ENCODE data around the gene CDIP1.

The CDIP1 gene

GRCh38 chr16:4564661-4565267, 26.2 kb upstream of the CDIP1 start:
- H2AFZ ChIP-seq (ENCODE audit: low read length): no peak overlapping the region
- H3K9me2 ChIP-seq (replicated peaks; ENCODE audit: low read depth, low read length): no peaks in the 10 kb centered on the region
- TF ChIP-seq CTCF (conservative IDR thresholded peaks at IDR 0.05; ENCODE audit: low read length): no peak
- no peak for TF ChIP-seq EZH2phosphoT487 (IDR thresholded peaks at IDR 0.05; ENCODE audit: borderline replicate concordance)
- H3K27me3 ChIP-seq (ENCODE audit: insufficient read depth, low read length, poor library complexity, severe bottlenecking): no peaks in the 10 kb centered on the region
- H3K9me3 ChIP-seq (ENCODE audit: insufficient read depth, low read depth, low read length): no peaks in the 10 kb centered on the region
- no peaks in the 10 kb centered on the region for H3F3A ChIP-seq (ENCODE audit: low read depth)
- H3K9ac ChIP-seq (ENCODE audit: low read depth, low read length, poor library complexity, severe bottlenecking): no peak overlapping the region
- H3K36me3 ChIP-seq (ENCODE audit: insufficient read depth, low read length): no peaks in the 10 kb centered on the region
- H3K4me3 ChIP-seq (ENCODE audit: low read length, poor library complexity, severe bottlenecking): no peak overlapping the region
- no peaks in the 10 kb centered on the region for H3K4me1 ChIP-seq (ENCODE audit: insufficient read depth, low read length, poor library complexity, severe bottlenecking)
- no peaks in the 10 kb centered on the region for H3K79me2 ChIP-seq (ENCODE audit: insufficient read depth, low read length)
- no peaks in the 10 kb centered on the region for H4K20me1 ChIP-seq (ENCODE audit: insufficient read depth, low read length, poor library complexity, severe bottlenecking)
- no peak overlapping the region for H3K4me2 ChIP-seq (ENCODE audit: low read depth, low read length, poor library complexity, severe bottlenecking)

GRCh38 chr16:4561596-4561995, 23.0 kb upstream of the CDIP1 start:
- no peaks in the 10 kb centered on the region for H3K4me1 ChIP-seq (ENCODE audit: insufficient read depth, low read length, poor library complexity, severe bottlenecking)
- H4K20me1 ChIP-seq (ENCODE audit: insufficient read depth, low read length, poor library complexity, severe bottlenecking): no peaks in the 10 kb centered on the region
- H3K9ac ChIP-seq (ENCODE audit: low read depth, low read length, poor library complexity, severe bottlenecking): no peak overlapping the region
- no peaks in the 10 kb centered on the region for H3K36me3 ChIP-seq (ENCODE audit: insufficient read depth, low read length)
- no peaks in the 10 kb centered on the region for H3F3A ChIP-seq (ENCODE audit: low read depth)
- H3K9me3 ChIP-seq (ENCODE audit: insufficient read depth, low read depth, low read length): no peaks in the 10 kb centered on the region
- no peaks in the 10 kb centered on the region for H3K79me2 ChIP-seq (ENCODE audit: insufficient read depth, low read length)
- H3K27me3 ChIP-seq (ENCODE audit: insufficient read depth, low read length, poor library complexity, severe bottlenecking): no peaks in the 10 kb centered on the region
- H3K4me3 ChIP-seq (ENCODE audit: low read length, poor library complexity, severe bottlenecking): no peak overlapping the region
- H2AFZ ChIP-seq (ENCODE audit: low read length): no peak overlapping the region
- H3K4me2 ChIP-seq (ENCODE audit: low read depth, low read length, poor library complexity, severe bottlenecking): no peak overlapping the region
- H3K9me2 ChIP-seq (replicated peaks; ENCODE audit: low read depth, low read length): no peaks in the 10 kb centered on the region
- TF ChIP-seq CTCF (conservative IDR thresholded peaks at IDR 0.05; ENCODE audit: low read length) (no peak), EZH2phosphoT487 (IDR thresholded peaks at IDR 0.05; ENCODE audit: borderline replicate concordance) (no peak)

GRCh38 chr16:4557973-4558372, 19.4 kb upstream of the CDIP1 start:
- H2AFZ ChIP-seq (ENCODE audit: low read length): no peak overlapping the region
- H3K27me3 ChIP-seq (ENCODE audit: insufficient read depth, low read length, poor library complexity, severe bottlenecking): no peaks in the 10 kb centered on the region
- H3F3A ChIP-seq (ENCODE audit: low read depth): no peaks in the 10 kb centered on the region
- H3K36me3 ChIP-seq (ENCODE audit: insufficient read depth, low read length): no peaks in the 10 kb centered on the region
- no peaks in the 10 kb centered on the region for H3K4me1 ChIP-seq (ENCODE audit: insufficient read depth, low read length, poor library complexity, severe bottlenecking)
- no peak overlapping the region for H3K4me3 ChIP-seq (ENCODE audit: low read length, poor library complexity, severe bottlenecking)
- TF ChIP-seq EZH2phosphoT487 (IDR thresholded peaks at IDR 0.05; ENCODE audit: borderline replicate concordance): no peak
- H3K4me2 ChIP-seq (ENCODE audit: low read depth, low read length, poor library complexity, severe bottlenecking): no peak overlapping the region
- no peaks in the 10 kb centered on the region for H3K79me2 ChIP-seq (ENCODE audit: insufficient read depth, low read length)
- H3K9ac ChIP-seq (ENCODE audit: low read depth, low read length, poor library complexity, severe bottlenecking): no peak overlapping the region
- no peaks in the 10 kb centered on the region for H4K20me1 ChIP-seq (ENCODE audit: insufficient read depth, low read length, poor library complexity, severe bottlenecking)
- H3K9me2 ChIP-seq (replicated peaks; ENCODE audit: low read depth, low read length): no peaks in the 10 kb centered on the region
- H3K9me3 ChIP-seq (ENCODE audit: insufficient read depth, low read depth, low read length): no peaks in the 10 kb centered on the region

GRCh38 chr16:4556580-4556979, 18.0 kb upstream of the CDIP1 start:
- H3K9ac ChIP-seq (ENCODE audit: low read depth, low read length, poor library complexity, severe bottlenecking): no peak overlapping the region
- H2AFZ ChIP-seq (ENCODE audit: low read length): no peak overlapping the region
- H3K79me2 ChIP-seq (ENCODE audit: insufficient read depth, low read length): no peaks in the 10 kb centered on the region
- H3K36me3 ChIP-seq (ENCODE audit: insufficient read depth, low read length): no peaks in the 10 kb centered on the region
- no peaks in the 10 kb centered on the region for H3K9me3 ChIP-seq (ENCODE audit: insufficient read depth, low read depth, low read length)
- no peaks in the 10 kb centered on the region for H4K20me1 ChIP-seq (ENCODE audit: insufficient read depth, low read length, poor library complexity, severe bottlenecking)
- TF ChIP-seq EZH2phosphoT487 (IDR thresholded peaks at IDR 0.05; ENCODE audit: borderline replicate concordance) (no peak), CTCF (conservative IDR thresholded peaks at IDR 0.05; ENCODE audit: low read length) (no peak)
- no peaks in the 10 kb centered on the region for H3K4me1 ChIP-seq (ENCODE audit: insufficient read depth, low read length, poor library complexity, severe bottlenecking)
- no peak overlapping the region for H3K4me2 ChIP-seq (ENCODE audit: low read depth, low read length, poor library complexity, severe bottlenecking)
- H3K9me2 ChIP-seq (replicated peaks; ENCODE audit: low read depth, low read length): no peaks in the 10 kb centered on the region
- no peak overlapping the region for H3K4me3 ChIP-seq (ENCODE audit: low read length, poor library complexity, severe bottlenecking)
- no peaks in the 10 kb centered on the region for H3F3A ChIP-seq (ENCODE audit: low read depth)
- no peaks in the 10 kb centered on the region for H3K27me3 ChIP-seq (ENCODE audit: insufficient read depth, low read length, poor library complexity, severe bottlenecking)
